IPS-NIHi7 (cell line): Measurements from ENCODE around the gene GNAS.

Experiments
- DNase-seq: peaks from one replicate; pipeline ENCODE4 v3.0.0; 2012; ENCODE audit warnings: mixed read lengths; ENCODE audit errors: extremely low spot score

Gene GNAS

DNA sequence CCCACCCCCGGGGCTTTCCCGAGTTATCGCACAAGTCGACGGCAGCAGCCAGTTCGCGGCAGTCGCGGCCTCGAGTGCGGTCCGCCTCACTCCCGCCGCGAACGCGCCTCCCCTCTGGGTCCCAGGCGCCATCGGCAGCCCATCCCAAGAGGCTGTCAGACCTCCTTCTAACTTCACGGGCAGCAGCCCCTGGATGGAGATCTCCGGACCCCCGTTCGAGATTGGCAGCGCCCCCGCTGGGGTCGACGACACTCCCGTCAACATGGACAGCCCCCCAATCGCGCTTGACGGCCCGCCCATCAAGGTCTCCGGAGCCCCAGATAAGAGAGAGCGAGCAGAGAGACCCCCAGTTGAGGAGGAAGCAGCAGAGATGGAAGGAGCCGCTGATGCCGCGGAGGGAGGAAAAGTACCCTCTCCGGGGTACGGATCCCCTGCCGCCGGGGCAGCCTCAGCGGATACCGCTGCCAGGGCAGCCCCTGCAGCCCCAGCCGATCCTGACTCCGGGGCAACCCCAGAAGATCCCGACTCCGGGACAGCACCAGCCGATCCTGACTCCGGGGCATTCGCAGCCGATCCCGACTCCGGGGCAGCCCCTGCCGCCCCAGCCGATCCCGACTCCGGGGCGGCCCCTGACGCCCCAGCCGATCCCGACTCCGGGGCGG is 1.6 kb downstream of the GNAS start:
- DNase-seq, result no peak

DNA sequence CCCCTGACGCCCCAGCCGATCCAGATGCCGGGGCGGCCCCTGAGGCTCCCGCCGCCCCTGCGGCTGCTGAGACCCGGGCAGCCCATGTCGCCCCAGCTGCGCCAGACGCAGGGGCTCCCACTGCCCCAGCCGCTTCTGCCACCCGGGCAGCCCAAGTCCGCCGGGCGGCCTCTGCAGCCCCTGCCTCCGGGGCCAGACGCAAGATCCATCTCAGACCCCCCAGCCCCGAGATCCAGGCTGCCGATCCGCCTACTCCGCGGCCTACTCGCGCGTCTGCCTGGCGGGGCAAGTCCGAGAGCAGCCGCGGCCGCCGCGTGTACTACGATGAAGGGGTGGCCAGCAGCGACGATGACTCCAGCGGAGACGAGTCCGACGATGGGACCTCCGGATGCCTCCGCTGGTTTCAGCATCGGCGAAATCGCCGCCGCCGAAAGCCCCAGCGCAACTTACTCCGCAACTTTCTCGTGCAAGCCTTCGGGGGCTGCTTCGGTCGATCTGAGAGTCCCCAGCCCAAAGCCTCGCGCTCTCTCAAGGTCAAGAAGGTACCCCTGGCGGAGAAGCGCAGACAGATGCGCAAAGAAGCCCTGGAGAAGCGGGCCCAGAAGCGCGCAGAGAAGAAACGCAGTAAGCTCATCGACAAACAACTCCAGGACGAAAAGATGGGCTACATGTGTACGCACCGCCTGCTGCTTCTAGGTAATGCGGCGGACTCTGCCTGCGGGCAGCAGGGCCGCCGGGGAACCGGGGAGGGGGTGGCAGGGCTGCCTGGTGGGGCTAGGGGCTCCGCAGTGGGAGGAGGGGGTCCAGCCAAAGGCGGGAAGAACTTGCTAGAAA is 2.3 kb downstream of the GNAS start:
- DNase-seq, result no peak

DNA sequence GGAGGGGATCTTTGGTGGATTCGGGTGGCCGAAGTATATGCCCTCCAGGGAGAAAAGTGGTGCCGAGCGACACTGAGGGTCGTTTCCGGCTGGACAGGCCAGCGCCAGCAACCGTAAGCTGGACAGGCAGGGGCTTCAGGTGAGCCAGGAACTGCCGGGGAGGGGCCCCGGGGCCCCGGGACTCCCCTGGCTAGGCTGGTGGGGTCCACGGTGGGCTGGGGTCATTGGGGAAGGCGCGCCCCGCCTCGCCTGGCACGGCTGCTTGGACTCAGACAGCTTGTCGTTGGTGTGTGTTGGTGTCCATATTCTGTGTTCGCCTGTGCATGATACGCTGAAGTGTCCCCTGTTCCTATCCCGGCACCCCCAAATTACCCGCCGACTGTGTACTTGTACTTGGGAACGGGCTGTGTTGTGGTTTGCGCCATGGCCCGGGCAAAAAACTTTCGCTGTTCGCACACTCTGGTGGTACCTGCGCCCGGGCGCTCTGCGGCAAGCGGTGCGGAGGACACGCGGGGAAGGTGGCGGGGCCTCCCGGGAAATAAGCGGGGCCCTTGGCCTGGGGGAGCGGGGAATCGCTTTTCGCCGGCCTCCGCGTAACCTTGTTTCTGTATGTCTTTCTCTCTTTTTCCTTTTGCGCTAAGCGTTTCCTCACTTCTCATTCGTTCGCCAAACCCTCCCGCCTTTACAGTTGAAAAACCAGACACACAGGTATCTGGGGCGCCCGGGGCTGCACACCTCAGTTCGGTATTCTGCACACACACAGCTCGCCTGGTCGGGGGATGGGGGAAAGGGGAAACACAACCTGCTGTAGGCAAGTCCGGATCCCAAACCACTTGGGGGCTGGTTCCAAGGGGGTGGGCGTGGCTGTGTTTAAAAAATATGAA is 3.2 kb downstream of the GNAS start:
- DNase-seq, result no peak

GRCh38 chr20:58863044-58863790 is 10.7 kb downstream of the GNAS start:
- DNase-seq, result no peak

- DNase-seq, result no peak
Observed at GRCh38 chr20:58864346-58864745, 11.8 kb downstream of the GNAS start.

- DNase-seq, result no peak
Observed at GRCh38 chr20:58865843-58866242, 13.3 kb downstream of the GNAS start.

DNA sequence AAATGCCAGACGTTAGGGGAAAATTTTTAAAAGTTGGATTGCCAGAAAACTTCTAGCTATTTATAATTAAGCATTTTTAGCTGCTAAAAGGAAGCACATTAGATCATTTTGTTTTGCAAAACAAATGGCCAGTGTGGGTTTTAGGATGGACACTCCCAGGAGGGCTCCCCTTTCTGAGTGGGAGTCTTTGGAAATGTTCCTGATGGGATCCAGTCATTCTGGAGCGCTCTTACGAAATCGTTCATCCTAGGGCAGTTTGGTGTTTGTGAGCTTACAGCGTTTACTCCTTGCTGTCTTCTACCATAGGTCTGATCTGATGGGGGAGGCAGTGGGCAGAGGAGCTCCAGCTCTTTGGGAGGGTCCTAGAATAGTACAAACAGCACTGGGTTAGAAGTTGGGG is 14.7 kb downstream of the GNAS start:
- DNase-seq, result no peak

- DNase-seq, result peak; percentile 52
Observed at GRCh38 chr20:58868795-58869194, 16.3 kb downstream of the GNAS start.

- no peak for DNase-seq
Observed at GRCh38 chr20:58869662-58870227, 17.2 kb downstream of the GNAS start.

DNA sequence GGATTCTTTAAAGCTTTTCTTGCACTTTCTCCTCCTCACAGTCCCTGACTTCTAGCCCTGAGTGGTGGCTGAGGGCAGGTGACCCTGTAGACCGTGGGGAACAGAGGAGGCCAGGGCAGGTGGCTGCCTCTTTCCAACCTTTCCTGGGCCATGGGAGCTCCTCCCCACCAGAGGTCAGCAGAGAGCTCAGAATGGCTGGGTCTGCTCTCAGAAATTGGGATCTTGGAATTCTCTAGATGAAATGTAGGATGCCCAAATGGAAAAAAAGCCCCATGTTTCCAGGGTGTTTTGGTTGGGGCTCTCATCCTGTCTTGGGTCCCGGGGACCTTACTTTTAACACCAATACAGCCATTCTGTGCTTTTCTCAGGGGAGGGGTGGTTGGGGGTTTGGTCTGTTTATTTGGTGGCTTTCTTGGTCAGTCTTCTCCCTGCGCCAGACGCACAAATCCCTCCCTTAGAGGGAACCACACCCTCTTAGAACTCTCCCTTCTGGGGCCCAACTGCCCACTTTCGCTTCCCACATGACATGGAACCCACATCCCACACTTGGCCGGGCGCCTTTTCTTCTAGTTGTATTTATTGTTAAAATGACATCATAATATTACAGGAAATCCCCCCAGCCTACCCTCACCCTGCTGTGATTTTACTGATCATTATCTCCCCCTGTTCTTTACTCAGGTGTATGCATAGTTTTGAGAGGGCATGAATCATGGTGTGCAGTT is 17.9 kb downstream of the GNAS start:
- peak; percentile 82 for DNase-seq

- DNase-seq, result no peak
Observed at GRCh38 chr20:58871533-58872102, 19.1 kb downstream of the GNAS start.

- DNase-seq, result no peak
Observed at GRCh38 chr20:58874469-58874868, 22.0 kb downstream of the GNAS start.

DNA sequence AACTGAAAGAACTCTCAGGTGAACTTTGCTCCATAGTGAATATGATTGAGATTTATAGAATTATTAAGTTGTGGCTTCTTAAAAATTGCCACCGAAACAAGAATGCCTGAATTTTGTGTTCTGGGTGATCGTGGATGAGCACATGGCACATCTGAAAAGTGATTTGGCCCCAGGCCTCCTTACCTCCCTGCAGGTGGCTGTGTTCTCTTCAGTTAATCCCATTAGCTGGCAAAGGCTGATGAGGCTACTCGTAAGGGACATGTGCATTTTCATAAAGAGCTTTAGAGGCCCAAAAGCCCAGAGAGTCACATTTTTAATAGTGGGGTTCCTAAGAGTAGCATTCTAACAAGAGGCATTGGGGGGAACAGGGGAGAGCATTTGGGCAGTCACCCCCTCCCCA is 22.6 kb downstream of the GNAS start:
- DNase-seq, result no peak

DNA sequence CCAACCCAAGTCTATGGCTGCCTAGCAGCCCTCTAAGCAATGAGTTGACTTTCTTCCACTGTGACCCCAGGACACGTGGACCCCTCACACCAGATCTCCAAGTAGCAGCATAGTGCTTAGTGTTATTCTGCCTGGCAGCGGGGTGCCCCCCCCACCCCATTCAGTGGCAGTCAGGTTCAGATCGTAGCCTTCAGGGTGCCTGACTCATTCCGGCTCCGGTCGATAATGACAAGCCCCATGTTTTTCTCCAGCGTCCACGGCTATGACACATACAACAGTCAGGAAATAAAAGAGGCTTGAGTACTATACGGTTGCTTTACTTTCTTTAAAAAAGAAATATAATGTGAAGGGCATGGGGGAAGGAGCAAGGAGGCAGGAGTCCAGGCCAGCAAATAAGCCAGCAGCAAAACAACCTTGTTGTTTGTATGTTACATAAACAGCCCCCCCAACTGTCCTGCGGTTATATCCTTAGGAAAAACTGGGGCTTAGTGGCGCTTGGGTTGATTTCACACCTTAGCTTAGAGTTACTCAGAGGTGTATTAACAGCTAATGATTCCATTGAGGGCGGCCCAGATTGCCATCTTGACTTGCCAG is 23.1 kb downstream of the GNAS start:
- DNase-seq, result no peak

- no peak for DNase-seq
Observed at GRCh38 chr20:58876437-58876836, 23.9 kb downstream of the GNAS start.

DNA sequence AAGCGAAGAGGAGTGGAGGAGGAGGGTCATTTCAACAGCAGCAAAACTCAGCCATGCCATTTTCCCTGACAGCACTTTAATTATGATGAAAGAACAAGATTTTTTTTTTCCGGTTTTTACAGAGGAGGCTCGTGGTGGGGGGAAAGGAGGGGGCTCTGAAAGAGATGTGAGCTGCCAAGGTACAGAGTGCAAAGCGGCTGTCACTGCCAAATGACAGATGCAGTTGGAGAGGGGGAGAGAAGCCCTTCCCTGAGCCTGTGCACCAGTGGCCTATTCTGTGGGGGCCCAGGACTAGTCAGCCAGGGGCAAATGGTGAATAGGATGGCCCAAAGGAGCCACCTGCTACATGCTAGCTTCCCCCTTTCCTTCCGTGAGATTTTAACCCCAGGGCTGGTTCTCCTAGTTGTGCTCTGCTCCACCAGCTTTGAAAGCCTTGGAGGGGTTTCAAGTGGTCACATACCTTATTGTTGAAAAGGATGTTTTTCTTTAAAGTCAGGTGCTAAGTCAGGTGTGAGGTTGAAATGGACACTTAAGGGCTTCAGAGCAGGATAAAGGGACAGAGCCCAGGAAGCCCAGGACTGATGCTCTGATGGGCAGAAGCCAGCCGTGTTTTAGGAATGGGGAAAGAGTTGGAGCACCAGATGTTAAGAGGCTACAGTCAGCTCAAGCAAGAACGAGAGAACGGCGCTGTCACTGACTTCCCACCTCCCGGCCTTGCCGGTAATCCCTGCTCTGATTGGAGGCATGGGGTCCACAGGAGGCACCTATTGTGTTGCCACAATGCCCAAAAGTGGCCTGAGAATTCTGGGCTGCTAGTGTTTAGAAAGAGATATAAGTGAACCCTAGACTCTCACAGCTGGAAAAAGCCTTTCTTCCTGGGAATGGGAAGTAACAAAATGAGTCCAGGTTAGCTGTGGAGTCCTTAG is 24.8 kb downstream of the GNAS start:
- no peak for DNase-seq

DNA sequence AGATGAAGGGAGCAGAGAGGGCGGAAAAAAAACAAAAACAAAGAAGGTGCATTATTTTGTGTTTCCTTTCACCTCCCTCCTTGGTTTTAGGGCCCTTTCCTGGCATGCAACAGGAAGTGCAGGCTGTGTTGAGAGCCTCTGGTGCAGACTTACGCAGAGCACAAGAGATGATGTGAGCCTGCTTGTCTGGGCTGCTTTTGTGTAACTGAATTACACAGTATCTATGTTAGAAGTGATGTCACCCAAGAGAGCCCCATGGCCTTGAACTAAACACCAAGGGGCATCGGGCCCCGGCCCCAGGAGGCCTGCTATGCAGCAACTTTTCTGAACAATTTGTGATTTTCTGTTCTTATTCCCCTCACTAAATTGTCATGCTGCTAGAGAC is 25.5 kb downstream of the GNAS start:
- DNase-seq, result no peak

- DNase-seq, result no peak
Observed at GRCh38 chr20:58878399-58878798, 25.9 kb downstream of the GNAS start.

- no peak for DNase-seq
Observed at GRCh38 chr20:58880441-58880840, 27.9 kb downstream of the GNAS start.
